HuH-7 (cell line): Measurements from ENCODE around the gene PRDX5.

Experiments
- DNase-seq: peaks from one replicate; pipeline ENCODE4 v3.0.0; 2011; ENCODE audit warnings: low spot score

PRDX5 gene

GRCh38 chr11:64290352-64291261, 27.3 kb upstream of the PRDX5 start:
- DNase-seq: no peak

DNA sequence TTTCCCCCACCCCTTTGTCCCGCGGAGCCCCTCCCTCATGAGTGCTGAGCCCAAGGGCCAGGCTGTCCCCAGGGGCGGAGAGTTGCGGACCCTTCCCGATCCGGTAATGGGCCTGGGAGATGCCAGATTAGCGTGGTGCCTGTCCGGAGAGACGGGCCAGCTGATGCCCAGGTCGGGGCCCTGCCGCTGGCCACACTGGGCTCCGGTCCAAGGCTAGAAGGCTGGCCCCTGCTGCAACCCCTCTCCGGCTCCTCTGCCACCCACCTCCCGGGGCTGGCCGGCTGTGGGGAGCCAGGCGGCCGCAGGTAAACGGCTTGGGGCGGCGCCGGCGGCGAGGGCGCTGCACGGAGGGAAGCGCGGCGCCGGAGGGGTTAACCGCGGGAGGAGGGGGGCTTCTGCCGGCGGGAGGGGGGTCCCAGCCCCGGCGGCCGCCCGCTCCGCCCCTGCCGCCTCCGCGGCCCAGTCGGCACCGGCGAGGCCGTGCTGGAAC, 26.6 kb upstream of the PRDX5 start, which contains the start of gene KCNK4:
Gene KCNK4, plus strand, starts transcription at position 41 of the 490 bp plus-strand sequence. CDS start 1,717 bp downstream, outside the sequence.
- DNase-seq: no peak

DNA sequence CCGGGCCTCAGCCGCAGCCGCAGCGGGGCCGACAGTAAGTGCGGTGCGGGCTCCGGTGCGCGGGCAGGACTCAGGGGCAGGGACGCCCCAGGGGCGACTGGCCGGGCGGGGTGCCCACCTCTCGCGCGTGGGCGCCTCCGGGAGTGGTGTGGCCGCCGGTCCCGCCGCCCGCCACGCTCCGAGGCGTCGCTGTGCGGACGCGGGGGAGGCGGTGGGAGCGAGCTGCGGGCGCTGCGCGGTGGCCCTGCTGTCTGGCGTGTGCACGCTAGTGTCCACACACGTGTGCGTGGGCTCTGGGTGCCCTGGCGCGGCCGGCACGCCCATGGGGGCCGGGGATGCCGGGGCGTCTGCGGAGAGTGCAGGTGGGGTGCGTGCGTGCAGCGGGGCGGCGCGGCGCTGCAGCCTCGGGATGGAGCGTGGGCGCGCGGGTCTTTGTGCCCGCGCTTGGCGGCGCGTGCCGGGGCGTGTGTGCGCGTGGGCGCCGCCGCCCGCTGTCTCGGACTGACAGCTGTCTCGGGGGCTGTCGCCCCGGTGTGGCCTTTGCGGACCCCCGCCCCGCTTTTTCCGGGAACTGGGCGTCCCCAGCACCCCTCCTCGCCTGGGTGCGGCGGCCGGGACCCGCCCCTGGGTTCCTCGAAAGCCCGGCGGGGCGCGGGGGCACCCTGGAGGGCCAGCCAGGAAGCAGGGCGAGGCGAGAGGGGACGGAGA, 26.0 kb upstream of the PRDX5 start:
- DNase-seq: no peak

DNA sequence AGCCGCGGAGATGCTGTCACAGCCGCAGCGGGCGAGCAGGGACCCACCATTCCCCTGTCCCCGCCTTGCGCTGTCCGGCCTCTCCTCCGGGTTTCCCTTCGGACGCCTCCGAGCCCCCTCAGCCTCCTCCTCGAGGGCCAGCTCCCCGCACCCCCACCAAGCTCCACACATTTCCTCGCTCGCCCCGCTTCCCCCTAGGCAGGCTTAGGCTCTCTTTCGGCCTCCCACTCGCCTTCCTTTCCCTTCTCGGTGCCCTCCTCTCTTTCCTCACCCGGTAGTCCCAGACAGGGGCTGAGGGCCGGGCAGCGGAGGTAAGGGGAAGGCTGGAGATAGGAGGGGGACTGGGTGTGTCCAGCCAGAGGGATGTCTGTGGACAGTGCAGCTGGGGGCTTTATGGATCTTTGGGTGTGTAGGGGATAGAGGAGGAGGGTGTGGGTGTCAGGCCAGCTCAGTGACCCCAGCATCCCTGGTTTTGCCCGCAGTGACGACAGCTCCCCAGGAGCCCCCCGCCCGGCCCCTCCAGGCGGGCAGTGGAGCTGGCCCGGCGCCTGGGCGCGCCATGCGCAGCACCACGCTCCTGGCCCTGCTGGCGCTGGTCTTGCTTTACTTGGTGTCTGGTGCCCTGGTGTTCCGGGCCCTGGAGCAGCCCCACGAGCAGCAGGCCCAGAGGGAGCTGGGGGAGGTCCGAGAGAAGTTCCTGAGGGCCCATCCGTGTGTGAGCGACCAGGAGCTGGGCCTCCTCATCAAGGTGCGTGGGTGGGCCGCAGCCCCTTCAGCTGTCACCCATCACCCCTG, 25.3 kb upstream of the PRDX5 start:
- DNase-seq: no peak

- DNase-seq: no peak
Observed at GRCh38 chr11:64294774-64295173, 23.1 kb upstream of the PRDX5 start.

DNA sequence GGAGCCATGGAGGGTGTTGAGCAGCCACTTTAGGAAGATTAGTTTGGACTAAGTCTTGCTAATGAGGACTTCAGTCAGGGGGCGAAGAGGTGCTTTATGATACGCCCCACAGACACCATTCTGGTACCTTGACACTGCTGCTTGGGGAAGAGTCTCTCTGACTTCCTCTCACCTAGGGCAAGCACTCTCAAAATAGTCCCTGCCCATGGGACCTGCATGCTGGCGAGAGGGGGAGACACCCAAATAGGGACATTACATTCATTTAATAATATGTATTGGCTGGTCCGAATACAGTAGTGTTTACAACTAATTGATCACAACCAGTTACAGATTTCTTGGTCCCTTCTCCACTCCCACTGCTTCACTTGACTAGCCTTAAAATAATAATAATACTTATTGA, 22.2 kb upstream of the PRDX5 start:
- no peak for DNase-seq

GRCh38 chr11:64296236-64296635, 21.7 kb upstream of the PRDX5 start:
- DNase-seq: no peak

DNA sequence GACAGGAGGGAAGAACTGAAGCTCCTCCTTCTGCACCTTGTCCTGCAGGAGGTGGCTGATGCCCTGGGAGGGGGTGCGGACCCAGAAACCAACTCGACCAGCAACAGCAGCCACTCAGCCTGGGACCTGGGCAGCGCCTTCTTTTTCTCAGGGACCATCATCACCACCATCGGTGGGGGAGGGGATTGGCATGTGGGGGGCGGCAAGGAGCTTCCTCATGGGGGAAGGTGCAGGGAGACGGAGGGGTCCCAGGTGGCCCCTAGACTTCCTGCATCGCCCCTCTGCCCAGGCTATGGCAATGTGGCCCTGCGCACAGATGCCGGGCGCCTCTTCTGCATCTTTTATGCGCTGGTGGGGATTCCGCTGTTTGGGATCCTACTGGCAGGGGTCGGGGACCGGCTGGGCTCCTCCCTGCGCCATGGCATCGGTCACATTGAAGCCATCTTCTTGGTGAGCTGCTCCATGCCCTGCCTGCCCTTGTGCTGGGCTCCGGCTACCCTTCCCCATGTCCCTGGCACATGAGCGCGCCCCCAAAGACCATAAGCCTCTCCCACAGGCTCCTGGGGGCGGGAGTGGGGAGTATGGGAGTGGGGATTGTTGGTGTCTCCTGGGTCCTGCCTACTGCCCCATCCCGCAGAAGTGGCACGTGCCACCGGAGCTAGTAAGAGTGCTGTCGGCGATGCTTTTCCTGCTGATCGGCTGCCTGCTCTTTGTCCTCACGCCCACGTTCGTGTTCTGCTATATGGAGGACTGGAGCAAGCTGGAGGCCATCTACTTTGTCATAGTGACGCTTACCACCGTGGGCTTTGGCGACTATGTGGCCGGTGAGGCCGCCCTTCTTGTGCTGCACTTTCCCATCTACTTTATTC, 20.9 kb upstream of the PRDX5 start:
- no peak for DNase-seq

GRCh38 chr11:64297699-64298358, 20.1 kb upstream of the PRDX5 start:
- no peak for DNase-seq

- DNase-seq: no peak
Observed at GRCh38 chr11:64298966-64299846, 18.7 kb upstream of the PRDX5 start.

DNA sequence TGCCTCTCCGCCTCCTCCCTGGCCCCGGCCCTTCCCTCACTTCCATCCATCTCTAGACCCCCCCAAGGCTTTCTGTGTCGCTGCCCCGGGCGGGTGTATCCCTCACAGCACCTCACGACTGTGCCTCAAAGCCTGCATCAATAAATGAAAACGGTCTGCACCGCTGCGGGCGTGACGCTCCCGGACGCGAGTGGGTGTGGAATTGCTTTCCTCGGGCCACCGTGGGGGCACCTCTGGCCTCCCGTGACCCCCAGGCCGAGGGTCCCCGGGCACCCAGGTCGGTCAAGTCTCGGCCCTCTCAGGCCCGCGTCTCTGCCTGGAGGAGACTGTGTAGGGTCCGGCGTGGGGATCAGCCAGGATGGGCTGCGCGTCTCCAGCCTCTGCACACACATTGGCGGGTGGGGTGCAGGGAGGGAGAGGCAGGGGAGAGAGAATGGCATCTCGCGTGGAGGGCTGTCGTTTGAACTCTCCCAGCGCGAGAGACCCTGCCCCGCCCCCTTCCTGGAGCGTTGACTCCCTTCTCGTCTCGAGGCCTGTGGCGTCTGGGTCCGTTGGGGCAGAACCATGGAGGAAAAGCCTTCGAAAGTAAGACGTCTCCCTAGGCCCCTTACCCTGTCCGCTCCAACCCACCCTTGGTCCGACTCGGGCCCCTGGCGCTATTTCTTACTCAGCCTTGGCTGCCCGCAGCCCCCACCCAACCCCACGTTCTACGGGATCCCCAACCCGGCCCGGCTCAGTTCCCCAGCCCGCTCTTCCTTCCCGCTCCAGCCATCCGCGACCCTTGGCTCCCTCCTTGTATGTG, 17.9 kb upstream of the PRDX5 start, which contains the start of gene CATSPERZ:
Gene CATSPERZ, plus strand, starts transcription at position 512 of the 802 bp plus-strand sequence. Its CDS starts 53 bp downstream, at position 565.
- no peak for DNase-seq

GRCh38 chr11:64303109-64304031, 14.6 kb upstream of the PRDX5 start:
- DNase-seq: no peak

DNA sequence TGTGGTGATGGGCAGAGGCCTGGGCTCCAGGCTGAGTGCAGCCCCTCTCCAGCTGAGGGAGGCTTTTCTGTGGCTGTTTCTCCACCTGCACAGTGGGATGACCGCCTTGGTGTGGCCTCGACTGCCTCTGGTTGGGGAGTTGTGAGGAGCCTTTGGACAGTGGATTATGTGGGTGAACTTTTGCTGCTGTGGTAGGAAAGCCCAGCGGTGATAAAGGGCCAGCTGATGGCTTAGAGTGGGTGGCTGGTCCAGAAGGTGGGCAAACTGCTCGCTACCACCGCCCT, 13.9 kb upstream of the PRDX5 start:
- DNase-seq: no peak

GRCh38 chr11:64304316-64305072, 13.4 kb upstream of the PRDX5 start:
- peak; percentile 80 for DNase-seq

- peak; percentile 85 for DNase-seq
Observed at GRCh38 chr11:64305075-64305690, 12.7 kb upstream of the PRDX5 start, which contains the start of gene ESRRA. Gene ESRRA (plus strand): TSS chr11:64305524. CDS start chr11:64307180, 1,656 bp downstream.
